Measurements from ENCODE around the gene PCDH9.

The PCDH9 gene

DNA sequence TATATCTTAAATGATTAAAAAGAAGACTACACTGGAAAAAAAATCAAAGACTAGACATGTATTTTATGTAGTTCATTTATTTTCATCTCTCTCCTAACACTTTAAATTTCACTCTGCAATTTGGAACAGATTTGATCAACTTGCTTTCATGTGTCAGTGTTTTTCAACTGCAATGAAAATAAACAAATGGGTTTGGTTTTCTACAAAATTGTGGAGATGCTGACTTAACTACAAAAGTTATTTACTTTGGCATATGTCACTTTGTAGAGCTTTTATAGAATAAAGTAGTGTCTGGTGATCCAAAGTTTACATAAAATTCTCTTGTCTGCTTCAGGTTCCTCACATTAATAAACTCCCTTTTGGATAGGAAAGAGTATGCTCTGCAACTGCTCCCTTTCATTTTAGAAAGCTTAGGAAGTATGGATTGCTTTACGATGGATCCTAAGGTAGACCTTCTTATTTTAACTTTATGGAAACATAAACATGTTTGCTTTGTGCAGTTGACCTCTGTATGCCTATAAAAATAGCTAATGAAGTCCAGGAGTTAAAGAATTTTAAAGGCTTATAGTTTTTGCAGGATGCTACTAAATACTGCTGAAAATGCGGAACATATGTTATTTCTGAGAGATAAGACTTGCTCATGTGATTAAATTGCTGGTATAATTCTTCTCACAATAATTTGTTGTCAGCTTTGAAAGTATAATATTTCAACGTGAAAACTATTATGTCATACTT is 815.9 kb downstream of the PCDH9 start:
- no peak for DNase-seq

DNA sequence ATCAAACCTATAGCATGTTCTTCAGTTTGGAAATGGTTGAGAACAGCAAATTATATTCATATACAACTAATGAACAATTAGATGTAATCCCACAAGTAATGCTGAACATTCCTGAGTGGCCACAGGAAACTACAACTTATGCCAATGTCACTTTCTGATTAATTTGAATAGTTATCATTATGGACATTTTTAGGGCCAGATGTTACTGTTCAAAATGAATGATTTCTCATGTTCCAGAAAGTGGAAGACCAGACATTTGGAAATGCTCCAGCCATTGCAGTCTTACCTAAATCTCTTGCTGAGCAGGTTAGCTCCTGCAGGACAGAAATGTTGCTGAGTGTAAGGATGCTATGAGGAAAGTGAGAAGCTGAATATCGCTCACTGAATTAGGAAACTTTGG is 819.8 kb downstream of the PCDH9 start:
- DNase-seq: no peak

DNA sequence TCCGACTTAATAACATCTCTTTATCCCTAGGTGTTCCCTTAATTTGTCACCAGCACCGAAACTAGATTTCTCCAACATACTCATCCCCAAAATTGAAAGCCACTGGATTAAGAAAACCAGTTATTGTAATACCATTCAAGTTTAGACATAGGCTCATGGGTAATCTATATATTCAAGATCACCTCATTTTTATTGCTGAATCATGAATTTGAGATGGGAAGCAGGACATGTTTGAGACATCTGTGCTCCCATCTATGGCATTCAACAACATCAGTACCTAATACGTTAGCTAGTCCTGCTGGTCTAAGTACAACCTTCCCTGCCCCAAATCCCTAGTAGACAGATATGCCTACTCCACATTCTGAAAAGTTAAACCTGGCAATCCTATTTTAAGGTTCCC is 820.6 kb downstream of the PCDH9 start:
- no peak for DNase-seq

DNA sequence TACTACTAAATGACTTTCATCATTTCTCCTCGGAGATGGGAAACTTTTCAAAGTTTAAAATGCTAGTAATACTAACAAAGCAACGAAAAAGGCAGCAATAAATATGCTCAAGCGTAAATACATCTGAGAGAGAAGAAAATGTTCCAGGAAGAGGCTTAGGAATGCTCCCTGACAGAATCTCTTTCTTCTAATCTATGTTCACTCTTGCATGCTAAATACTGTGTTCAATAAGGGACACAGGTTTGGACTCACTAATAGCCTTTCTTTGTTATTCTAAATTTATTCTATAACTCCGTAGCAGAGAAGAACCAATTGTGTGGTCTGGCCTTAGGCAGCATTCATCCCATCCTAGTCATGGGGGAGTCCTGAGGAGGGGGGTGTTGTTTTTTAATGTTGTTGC is 823.0 kb downstream of the PCDH9 start:
- no peak for DNase-seq

DNA sequence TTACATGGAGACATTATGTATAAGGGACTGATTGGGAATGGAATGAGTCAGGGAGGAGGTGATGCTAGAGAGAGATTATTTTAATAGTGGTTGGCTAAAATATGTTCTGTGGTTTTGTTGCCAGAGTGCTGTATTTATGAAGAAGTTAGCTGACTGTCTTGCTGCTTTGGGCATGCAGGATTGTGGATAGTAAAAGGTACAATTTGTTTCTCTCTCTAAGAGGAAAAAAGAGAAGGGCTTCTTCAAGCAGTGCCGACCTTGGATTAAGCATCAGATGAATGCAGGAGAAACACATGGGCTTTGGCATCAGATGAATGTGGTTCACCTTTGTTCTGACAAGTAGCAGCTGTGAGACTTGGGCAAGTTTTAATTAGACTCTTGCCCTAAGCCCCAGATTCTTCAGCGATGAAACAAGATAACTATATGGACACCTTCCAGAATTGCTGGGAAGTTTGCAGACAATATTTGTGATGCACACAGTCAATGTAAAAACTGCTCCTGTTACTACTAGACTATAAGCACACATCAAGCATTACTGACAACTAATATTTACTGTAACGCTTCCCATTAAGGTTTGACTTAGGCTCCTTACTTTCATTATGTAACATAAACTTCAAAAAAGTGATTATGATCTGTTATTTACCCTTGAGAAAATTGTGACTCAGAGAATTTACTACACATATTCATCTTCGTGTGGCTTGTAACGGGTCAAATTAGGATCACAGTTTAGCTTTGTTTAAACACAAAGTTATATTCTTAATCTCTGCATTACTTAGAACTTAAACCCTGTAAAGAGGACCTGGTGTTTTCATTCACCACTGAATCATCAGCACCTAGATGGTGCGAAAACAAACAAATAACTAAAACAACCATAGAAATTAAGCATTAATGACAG is 824.0 kb downstream of the PCDH9 start:
- DNase-seq: no peak

DNA sequence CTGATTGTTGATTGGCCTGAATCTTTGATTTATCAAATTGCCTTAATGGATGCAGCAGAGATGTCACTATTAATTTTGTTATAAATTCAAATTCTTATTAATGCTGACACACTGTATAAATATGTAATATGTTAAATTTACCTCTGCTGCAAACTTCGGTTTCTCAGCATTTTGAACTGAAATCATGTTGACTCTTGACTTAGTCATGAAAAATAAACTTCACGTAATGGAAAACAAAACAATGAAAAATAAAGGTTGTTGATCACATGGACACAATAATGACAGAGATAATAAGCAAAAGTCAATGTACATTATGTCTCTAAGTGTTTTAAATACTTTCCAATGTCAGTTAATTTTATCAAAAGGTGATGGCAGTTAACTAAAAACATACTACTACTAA is 827.6 kb downstream of the PCDH9 start:
- no peak for DNase-seq

DNA sequence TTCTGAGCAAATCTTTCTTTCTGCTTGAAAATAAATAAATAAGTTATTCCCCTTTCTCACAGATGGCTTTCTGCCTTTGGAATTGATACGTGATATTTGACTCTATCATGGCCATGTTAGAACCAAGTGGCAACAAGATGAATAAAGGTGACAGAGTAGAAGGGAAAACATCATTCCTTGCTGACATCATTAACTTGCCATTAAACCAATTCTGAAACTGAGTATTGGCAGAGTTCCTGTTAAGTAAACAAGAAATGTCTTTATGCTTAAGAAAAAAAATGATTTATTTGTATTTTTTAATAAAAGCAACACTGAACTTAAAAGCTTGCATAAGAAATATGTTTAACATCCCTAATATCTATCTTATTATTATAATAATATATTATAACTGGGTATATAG is 828.1 kb downstream of the PCDH9 start:
- no peak for DNase-seq

DNA sequence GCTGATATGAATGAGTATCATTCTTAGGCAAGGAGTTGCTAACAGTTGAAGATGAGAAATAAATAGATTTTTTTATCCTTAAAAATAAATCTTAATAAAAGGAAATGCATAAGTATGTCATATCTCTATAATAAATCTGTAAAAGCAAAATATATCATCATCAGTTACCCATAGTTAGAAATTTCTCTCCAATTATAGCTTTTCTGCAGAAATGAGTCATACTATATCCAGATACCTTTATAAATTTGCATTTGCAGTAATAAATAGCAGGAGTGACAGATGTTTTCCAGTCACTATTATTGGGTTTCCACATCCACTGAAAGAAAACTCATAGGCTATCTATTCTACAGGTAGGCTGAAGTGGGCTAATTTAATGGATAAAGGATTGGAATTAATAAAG is 829.8 kb downstream of the PCDH9 start:
- no peak for DNase-seq

DNA sequence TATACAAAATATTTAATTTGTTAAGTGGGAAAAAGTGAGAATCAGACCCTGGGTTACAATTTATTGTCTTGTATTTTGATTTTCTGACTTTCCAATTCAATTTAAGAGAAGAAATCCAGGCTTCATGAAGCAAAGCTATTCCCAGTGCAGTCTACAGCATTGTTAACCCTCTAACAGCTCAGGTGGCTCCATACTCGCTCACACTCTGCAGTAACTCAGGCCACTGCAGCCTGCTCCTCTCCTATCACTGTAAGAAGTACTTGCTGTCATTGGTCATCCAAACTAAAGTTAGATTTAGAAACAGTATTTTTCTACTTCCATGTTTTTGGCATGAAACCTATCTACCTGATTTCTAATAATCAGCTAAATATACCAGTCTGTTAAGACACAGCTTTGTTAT is 830.3 kb downstream of the PCDH9 start:
- no peak for DNase-seq

DNA sequence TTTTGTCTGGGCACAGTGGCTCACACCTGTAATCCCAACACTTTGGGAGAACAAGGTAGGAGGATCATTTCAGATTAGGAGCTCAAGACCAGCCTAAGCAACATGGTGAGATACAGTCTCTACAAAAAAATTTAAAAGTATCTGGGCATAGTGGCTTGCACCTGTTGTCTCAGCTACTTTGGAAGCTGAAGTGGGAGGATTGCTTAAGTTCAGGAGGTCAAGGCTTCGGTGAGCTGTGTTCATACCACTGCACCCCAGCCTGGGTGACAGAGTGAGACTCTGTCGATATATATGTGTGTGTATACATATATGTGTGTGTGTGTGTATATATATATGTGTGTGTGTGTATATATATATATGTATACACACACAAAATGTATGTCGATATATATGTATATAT is 833.0 kb downstream of the PCDH9 start:
- no peak for DNase-seq

DNA sequence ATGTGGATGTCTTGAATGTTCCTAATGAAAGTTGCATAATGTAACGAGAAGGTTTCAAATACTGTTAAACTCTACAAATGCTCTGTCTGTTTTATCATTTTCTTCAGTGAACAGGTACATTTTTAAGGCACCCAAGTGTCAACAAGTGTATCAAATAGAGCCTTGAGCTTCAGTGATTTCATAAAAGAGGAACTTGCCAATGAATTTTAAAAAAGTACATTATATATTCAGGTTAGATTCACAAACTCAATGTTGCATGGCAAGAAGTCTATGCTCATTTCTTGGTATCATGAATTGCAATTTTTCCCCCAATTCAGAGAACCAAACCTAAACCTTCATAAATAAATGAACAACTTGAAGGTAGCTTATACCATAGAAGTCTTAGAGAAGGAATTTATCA is 838.8 kb downstream of the PCDH9 start:
- no peak for DNase-seq

DNA sequence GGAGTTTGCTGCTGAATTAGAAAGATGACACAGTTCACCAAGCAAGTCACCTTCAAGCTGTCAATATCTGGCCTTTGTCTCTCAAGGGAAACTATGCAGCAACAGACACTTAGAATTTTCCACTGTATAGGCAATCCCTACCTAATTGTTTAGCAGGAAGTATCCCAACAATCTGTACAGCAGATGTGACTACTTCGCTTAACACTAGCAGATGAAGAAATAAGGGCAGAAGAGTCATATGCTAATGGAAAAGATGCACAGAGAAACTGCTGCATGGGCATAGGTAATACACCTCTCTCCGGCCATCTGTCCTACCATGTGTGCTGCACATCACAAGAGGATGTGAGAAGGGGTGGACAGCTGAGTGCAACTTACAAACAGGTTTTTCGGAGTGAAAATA is 851.2 kb downstream of the PCDH9 start:
- no peak for DNase-seq

DNA sequence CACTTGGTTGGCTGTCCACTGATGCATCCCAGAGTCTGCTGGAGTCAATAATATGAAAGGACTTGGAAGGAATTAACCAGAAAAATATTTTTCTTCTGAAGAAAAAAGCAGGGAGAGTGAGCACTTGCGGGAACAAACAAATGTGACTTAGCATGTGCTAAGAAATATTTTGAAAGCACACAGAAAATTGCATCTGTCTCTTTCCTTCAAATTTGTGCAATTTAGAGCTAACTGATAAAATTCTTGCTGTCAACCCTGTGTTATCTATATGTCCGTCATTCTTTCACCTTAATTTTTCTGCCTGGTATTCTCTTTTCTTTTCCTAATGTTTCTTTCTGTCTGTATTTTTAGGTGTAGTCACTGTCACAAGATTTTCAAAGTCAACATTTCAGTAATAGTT is 852.6 kb downstream of the PCDH9 start:
- no peak for DNase-seq

DNA sequence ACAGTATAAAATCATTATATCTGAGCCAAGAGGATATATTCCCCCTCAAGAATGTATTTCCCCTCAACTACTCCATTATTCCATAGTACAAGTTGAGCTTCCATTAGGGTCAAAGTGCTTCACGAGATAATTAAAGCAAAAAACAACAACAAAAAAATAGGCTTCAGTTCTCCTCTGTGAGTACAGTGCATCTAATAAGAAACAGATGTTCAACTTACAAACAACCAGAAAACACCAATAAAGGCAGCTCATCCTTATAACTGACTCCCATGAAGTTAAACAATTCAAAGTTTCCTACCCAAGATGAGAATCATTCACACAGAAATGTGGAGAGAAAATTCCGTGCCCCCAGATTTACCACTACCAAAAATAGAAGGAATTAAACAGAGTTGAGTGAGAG is 854.4 kb downstream of the PCDH9 start:
- no peak for DNase-seq

DNA sequence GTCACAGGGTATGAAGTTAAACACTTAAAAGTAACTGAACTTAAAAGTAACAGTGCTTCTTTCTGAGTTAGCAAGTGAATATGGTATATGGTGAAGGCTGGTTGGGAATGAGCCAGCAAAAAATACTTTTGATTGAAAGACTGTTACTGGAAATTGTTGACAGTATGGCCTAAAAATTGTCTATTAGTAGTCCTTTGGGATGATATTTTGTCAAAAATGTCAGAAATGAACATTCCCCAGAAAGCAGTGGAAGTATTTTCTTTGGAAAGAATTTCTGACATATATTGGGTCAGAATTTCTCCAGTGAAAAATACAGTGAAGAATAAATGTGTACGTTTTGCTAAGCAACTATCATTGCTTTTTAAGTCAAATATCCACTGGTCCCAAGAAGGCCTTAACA is 860.5 kb downstream of the PCDH9 start:
- no peak for DNase-seq

DNA sequence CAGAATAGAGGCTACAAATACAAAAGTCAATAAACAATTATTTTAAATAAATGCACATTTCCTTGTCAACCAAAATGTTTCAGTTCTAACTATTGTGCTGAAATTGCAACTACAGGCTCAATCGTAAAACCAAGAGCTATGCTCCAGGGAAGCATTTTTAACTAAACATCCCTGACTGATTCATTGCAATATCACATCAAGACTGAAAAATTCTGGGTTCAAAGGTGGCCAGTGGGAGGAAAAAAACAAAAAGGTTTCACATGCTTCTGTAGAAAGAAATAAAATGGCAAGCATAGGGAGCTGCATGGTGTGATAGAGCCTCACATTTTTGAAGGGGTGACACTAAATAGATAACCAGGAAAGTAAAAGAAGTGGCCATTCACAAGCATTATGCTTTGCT is 862.8 kb downstream of the PCDH9 start:
- DNase-seq: no peak

DNA sequence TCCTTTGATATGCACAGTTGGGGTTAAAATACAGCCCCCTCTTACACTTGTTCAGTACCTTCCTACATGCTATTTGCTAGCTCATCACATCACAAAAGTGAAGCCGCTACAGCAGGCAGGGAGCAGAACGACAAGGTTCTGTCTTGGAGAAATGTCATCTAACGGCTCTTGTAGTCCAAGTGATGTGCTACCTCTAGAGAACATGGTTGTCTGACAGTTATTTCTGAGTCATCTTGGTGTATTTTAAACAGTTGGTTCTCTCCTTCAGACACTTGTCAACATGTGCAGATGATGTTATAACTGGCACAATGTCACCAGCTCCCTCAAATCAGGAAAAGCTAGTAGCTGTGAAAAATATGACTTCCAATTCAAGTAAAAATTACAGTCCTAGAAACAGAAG is 865.0 kb downstream of the PCDH9 start:
- no peak for DNase-seq

DNA sequence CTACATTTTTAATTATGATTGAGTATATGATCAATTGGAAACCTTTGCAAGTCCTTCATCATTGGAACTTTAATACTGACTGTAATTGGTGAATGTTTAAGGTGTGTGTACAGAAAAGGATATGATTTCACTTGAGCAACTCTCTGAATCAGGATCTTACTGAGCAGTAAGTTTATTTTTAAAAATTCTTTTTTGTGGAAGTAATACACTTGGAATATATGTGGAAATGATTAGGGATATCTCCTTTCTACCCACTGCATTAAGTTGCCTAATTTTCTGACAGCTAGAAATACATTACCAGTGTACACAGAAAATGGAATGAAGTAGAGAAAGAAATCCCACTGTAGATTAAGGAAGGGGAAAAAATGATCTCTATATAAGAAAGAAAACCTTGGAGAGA is 865.8 kb downstream of the PCDH9 start:
- no peak for DNase-seq

DNA sequence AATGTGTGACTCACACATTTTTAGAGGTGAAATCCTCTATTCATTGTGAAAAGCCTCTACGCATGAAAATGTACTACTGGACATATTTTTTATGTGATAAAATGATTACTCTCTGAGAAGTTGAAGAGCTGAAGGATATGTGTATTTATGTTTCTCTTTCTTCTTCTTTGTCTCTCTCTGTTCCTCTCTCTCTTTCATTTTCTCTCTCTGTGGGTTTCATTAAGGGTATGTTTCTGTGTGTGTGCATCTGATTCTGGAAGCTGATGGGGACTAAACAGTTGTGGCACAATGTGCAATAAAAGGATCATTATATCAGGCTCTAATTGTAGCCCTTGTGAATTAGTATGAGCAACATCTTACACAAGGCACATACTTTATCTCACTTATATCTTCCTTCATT is 867.7 kb downstream of the PCDH9 start:
- no peak for DNase-seq

DNA sequence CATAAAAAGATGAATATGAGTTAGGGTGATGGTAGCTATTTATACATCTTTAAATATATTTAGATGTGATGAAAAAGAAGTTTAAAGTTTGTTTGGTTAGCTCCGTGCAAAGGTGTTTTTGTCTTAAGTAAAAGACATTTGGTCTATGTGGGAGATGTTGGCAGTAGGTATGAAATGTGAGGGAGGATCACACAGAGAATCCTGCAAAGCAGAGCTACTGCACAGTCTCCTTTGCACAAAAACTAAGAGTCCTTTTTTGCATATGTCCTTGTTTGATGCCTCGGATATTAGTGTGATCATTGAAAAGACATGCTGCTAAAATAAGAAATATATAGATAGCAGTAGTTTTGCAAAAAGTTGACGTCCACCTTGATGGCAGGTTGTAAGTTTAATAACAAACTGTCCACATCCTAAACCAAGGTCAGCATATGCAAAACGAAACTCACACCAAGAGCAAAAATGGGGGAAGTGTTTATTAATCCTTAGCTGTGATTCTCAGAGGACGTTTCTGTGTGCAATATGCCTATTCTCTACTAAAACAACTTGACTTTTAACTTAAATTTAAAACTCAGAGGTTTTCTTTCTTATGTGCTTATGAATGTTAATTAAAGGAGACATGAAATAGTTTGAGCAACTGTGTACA is 870.1 kb downstream of the PCDH9 start:
- no peak for DNase-seq

DNA sequence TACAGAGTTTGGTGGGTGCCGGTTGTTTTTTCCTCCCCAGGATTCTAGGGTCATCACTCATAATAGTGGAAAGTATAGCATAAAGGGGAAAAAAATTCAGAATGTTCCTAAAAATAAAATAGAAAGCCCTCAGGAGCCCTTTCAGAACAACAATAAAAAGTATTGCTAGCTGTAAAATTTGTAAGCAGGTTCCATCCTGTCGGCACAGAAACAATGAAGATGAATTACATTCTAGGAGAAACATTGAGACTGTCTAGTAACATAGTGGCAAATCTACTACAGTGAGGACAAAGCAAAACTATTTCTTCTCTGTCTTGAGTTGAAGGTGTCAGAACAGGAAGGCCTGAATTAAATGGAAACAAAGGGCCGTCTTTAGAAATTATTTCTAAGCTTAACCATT is 870.7 kb downstream of the PCDH9 start:
- DNase-seq: no peak

DNA sequence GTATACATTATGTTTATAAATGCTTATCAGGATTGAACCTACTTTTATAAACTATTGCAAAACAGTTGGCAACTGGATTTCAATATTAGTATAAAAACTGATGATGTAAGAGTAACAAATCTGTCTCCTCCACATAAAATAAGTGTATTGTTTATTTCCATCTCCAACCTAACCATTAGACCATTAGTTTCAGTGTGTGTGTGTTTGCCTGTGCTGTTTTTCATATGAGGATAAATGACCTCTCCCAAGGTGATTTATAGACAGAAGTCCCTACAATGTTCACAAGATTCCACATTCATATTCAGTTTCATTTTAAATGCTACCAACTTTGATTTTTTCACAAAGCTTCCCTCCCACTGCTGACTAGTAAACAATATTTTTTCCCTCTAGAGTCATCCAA is 871.6 kb downstream of the PCDH9 start:
- DNase-seq: no peak

DNA sequence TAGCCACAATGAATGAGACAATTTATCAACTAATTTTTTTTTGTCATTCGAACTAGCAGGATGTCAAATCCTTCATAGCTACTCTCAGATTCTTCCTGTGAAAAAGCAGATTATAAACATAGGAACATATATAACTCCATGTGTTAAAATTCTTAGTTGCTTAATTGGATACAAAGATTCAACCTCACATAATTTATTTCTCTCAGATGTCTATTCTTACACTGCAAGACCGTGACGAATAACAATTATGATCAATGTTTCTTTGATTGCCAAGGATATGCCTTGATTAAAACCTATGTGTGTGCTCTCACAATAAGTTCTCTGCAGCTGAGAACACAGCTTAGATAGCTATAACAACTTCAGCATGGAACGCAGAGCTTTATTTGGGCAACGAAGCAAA is 872.7 kb downstream of the PCDH9 start:
- no peak for DNase-seq
